ENCODE measurements around the gene ATG7.
"Not testable (repeated sequence)": the region's sequence is repeated elsewhere in the genome, so short reads cannot be mapped to it uniquely, and the experiment has no call there.

Gene ATG7

GRCh38 chr3:11477407-11477911, 205.3 kb downstream of the ATG7 start:
- peak; percentile 45 for DNase-seq

GRCh38 chr3:11478167-11478566, 206.0 kb downstream of the ATG7 start:
- DNase-seq = no peak

DNA sequence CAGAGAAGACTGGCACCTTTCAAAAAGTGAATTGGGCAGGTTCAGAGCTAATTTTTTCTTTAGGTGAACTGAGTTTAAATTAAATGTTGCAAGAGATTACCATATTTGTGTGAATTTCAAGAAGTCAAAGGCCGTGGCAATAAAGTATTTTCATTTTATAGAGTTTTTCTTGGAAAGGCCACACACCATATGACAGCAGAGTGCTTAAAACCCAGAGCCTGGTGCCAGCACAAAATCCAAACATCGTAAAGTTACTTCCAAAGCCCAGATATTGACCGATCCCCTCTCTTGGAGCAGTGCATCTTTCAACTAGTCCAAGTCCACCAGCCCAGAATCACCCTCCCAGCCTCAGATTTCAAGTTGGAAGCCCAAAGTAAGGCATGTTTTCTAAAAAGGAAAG, 207.0 kb downstream of the ATG7 start:
- DNase-seq = peak; percentile 68

DNA sequence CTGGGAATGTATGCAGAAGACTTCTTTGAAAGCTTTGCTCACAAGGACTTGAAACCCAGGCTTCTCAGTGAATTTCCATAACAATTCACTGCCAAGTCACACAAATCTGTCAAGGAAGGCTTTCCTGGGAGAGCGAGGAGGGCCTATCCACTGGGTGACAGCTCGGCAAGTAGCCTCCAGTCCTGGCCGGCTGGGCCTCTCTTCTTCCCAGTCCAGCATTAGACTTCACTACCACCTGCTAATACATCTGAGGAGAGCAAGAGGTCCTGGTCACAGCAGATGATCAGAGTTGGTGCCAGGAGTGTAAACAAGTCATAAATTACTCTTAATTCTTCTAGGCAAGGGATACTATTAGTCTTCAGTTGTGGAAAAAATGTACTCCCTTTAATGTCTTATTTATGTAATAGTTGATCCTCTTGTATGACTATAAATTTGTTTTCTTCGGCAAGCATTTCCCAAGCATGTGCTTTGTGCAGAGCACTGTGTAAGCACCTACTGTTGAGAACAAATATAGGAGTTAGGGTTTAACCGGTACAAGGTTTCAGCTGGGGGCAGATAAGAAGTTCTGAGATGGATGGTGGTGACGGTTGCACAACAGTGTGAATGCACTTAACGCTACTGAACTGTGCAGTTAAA, 208.6 kb downstream of the ATG7 start:
- DNase-seq = peak; percentile 58

DNA sequence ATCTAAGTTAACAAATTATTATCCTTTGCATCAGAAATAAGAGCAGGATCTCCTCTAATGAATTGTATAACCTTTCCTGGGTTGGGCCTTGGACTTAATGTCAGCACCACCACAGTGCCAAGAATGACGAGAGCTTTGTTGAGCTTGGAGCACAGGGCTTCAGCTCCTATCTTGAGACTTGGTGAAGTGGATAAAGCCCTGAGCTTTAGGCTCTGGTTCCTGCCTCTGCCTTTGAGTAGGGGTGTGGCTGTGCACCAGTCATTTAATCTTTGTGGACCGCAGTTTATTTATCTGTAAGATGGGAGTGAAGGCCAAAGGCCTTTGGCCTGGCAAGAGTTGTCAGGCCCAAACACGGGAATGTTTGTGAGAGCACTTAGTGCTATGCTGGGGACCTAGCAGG, 209.4 kb downstream of the ATG7 start:
- peak; percentile 30 for DNase-seq

- peak; percentile 88 for DNase-seq
Measured at GRCh38 chr3:11482021-11482420, 209.8 kb downstream of the ATG7 start.

- not testable (repeated sequence) for DNase-seq
Measured at GRCh38 chr3:11488356-11488755, 216.2 kb downstream of the ATG7 start.

GRCh38 chr3:11494131-11494916, 222.1 kb downstream of the ATG7 start:
- DNase-seq = no peak

DNA sequence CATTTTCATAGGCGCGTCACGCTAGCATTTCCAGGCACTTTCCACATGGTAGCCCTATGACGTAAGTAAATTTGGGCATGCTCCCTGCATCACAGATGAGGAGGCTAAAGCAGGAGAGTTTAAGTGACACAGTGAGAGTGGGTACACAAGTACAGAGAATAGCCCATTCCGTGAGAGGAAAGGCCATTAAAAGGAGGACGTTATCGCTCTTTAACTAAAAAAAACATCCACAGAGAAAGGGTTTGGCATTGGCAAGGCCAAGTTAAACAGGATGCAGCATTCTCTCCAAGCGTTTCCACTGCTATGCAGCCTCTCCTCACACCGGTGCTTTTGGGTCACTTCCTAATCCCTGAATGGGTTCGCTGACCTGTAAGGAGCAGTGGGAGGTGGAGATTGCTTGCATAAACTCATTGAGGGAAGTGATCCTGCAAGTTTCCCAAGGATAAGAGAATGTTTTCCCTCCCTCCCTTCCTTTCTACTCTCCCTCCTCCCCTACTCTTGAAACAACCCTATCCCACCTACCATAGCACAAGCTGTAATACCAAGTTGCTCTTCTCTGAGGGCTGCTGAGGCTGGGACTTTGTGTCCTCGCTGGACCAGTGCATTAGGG, 223.9 kb downstream of the ATG7 start:
- no peak for DNase-seq

GRCh38 chr3:11498177-11498576, 226.0 kb downstream of the ATG7 start:
- no peak for DNase-seq

DNA sequence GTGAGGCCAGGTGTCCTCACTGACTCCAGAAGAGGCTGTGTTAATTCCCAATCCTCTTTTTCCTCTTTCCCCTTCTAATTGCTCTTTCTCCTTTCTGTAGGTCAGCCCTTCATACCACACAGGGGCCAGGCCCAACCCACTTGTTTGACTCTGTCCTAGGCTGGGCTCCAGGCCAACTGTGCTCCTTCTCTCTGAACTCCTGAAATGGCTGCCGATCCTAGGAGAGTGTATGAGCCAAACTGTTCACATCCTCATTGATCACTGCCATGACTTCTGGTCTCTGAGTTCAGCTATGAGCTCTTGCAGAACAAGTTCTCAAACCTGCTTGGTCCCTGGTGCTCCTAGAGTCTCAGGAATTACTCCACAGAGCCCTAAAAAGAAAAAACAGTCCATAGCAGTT, 226.4 kb downstream of the ATG7 start:
- peak; percentile 61 for DNase-seq

DNA sequence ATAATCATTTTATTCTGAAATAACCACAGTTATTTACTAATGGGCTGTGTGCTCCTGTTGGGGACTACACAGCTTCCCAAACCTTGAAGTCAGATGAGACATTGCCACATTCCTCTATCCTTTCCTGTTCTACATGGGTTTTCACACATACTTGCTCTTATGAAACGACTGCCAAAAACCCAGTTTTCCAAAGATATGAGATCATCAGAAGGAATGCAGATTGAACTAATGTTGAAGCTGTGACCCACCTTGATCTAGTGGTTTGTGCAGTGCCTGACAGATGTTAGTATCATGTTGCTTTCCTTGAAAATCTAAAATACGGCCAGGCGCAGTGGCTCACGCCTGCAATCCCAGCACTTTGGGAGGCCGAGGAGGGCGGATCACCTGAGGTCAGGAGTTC, 226.9 kb downstream of the ATG7 start:
- no peak for DNase-seq

GRCh38 chr3:11502413-11502812, 230.2 kb downstream of the ATG7 start:
- not testable (repeated sequence) for DNase-seq

DNA sequence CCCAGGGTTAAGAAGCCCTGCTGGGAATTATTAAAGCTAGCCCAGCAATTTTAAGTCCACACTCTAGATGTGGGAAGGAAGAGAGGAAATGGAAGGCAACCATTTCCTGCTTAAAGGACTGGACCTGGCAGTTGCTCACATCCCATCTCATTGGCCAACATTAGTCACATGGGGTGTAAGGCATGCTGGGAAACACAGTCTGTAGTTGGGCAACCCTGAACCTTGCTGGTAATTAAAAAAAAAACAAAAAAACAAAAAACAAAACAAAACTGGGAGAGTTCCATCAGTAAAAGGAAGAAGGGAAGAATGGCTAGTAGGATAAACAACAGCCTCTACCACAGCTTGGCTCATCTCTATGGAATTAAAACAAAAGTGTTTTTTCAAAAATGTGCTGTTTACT, 235.5 kb downstream of the ATG7 start:
- no peak for DNase-seq

DNA sequence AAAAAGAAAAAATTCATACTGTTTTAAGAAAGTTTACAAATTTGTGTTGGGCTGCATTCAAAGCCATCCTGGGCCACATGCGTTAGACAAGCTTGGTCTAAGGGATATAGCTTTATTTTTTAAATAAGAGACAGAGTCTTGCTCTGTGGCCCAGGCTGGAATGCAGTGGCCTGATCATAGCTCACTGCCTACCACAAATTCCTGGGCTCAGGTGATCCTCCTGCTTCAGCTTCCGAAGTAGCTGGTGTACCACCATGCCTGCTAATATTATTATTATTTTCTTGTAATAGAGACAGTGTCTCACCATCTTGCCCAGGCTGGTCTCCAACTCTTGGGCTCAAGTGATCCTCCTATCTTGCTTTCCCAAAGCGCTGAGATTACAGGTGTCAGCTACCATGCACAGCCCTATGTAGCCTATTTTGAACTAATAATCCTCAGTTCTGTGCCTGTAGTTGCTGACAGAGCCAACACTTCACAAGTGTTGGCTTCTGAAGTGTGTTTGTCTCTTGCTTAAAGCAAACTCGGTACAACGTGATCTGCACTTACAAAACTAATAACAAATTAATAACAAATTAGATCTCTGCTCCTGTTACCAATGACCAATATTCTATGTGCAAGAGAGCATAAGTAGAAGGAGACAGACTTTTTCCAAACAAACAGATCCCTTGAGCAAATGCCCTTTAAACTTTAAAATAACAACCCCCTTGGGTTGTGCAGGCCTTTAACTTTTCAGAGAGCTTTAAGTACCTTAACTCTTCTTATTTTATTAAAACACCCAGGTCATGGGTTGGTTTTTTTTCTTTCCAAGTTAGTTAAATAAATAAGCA, 236.4 kb downstream of the ATG7 start:
- DNase-seq = no peak

GRCh38 chr3:11509173-11510000, 237.2 kb downstream of the ATG7 start:
- peak; percentile 81 for DNase-seq

DNA sequence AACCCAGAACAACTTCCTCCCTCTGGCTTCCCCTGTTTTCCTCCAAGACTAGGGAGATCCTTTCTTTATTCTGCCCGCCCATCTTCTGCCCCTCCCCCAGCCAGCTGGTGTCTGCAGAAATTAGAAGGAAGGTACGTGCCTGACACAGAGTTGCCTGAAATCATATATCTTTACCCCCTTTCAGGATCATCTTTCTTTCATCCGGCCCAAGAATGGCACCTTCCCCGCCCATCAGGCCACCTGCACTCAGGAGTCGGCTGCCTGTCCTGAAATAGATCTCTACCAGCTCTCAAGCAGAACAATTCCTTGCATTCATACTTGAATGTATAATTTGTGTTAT, 237.8 kb downstream of the ATG7 start:
- no peak for DNase-seq

DNA sequence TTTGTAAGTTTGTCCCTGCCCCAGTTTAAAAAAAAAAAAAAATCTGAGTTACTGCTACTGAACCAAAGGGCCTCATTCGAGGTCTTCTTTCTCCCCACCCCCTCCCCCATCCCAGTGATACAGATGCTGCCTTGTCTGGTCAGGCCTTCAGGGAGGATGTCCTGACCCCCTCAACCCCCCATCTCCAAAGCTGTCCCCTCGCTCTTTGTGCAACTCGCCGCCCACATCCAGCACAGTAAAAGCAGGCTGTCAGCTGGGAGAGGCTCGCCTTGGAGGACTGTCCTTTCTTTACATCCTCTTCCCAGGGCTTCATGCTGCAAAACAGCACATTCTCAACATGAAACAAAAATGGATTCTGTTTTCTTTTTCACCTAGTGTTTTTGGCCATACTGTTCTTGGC, 238.2 kb downstream of the ATG7 start:
- no peak for DNase-seq

DNA sequence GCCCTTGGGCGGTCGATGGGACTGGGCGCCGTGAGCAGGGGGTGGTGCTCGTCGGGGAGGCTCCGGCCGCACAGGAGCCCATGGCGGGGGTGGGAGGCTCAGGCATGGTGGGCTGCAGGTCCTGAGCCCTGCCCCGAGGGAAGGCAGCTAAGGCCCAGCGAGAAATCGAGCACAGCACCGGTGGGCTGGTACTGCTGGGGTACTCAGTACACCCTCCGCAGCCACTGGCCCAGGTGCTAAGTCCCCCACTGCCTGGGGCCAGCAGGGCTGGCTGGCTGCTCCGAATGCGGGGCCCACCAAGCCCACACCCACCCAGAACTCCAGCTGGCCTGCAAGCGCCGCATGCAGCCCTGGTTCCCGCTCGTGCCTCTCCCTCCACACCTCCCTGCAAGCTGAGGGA, 239.4 kb downstream of the ATG7 start:
- DNase-seq = not testable (repeated sequence)

GRCh38 chr3:11513125-11513816, 241.1 kb downstream of the ATG7 start:
- DNase-seq = not testable (repeated sequence)

- DNase-seq = no peak
Measured at GRCh38 chr3:11513817-11514135, 241.6 kb downstream of the ATG7 start.
